Activated T-cell treated with anti-CD3 and anti-CD28 coated beads, Interleukin-2, amount 50 U/mL, for 4 hours (primary cell): ENCODE data around the gene TEKT3. TPM values are rescaled to one million over a fixed set of nuclear protein-coding genes. Genes with fewer than 3 reads are reported as not detected.

Experiments used
- ATAC-seq, 2 donors: fragments of 200-7000 bp; cut with Tn5 transposase; one replicate each; pipeline ENCODE4 v1.10.0; 2021
- DNase-seq: peaks from one replicate; pipeline ENCODE4 v3.0.0-alpha.2; 2020
- H3K27me3 Mint-ChIP-seq: one replicate; pipeline ENCODE4 v1.8.0; 2021; ENCODE audit warnings: low read depth, mixed read lengths
- H3K36me3 Mint-ChIP-seq: one replicate; pipeline ENCODE4 v1.8.0; 2022; ENCODE audit warnings: mixed read lengths; ENCODE audit not compliant: insufficient read depth
- H3K4me1 Mint-ChIP-seq: one replicate; pipeline ENCODE4 v1.8.0; 2021; ENCODE audit warnings: low read depth, mixed read lengths
- H3K4me3 Mint-ChIP-seq: one replicate; pipeline ENCODE4 v1.8.0; 2021; ENCODE audit warnings: mild to moderate bottlenecking, moderate library complexity, mixed read lengths
- H3K9me3 Mint-ChIP-seq: one replicate; pipeline ENCODE4 v1.8.0; 2021; ENCODE audit warnings: mixed read lengths
- total RNA-seq, 3 donors: library from RNA; stranded (reverse); gene quantifications; one replicate each; pipeline ENCODE4 v1.2.1, GENCODE V29; 2021

The TEKT3 gene
- total RNA-seq, 3 donors from 2014 or later, result 0.23 TPM; not detected in 2

GRCh38 chr17:15273141-15273793, 68.1 kb downstream of the TEKT3 start:
- ATAC-seq, result no peak
- no peak for DNase-seq
- Mint-ChIP-seq H3K9me3 (no peaks in the 10 kb centered on the region), H3K27me3 (peaks cover 9% of the 10 kb centered on the region), H3K4me1 (peaks cover 2% of the 10 kb centered on the region), H3K4me3 (no peak overlapping the region), H3K36me3 (no peaks in the 10 kb centered on the region)

DNA sequence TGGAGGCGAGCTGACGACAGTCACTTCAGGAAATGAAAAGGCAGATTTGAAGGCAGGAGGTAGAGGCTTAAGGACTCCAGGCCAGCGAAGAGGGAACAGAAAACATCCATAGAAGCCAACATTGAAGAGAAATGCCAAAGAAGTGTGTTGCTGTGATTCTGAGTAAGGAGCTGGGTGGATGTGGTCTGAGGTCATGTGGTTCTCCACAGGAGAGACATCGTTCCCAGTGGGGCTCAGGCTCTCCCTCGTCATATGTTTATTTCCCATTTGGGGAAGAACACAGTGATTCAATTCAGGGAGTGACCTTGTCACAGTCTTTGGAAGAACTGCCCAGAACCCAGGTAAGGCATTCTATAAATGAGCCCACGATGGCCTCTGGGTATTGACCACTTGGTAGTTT, 69.7 kb downstream of the TEKT3 start:
- H3K36me3 Mint-ChIP-seq, result no peaks in the 10 kb centered on the region
- H3K4me1 Mint-ChIP-seq, result peaks cover 2% of the 10 kb centered on the region

GRCh38 chr17:15270628-15271381, 70.6 kb downstream of the TEKT3 start:
- no peak overlapping the region for H3K4me3 Mint-ChIP-seq
- DNase-seq, result no peak
- no peaks in the 10 kb centered on the region for H3K9me3 Mint-ChIP-seq
- no peaks in the 10 kb centered on the region for H3K36me3 Mint-ChIP-seq
- H3K4me1 Mint-ChIP-seq, result peaks cover 2% of the 10 kb centered on the region
- peaks cover 23% of the 10 kb centered on the region for H3K27me3 Mint-ChIP-seq
- ATAC-seq, result no peak

More for the DNA sequence above, 69.7 kb downstream of the TEKT3 start:
- DNase-seq, result no peak
- H3K9me3 Mint-ChIP-seq, result no peaks in the 10 kb centered on the region
- H3K4me3 Mint-ChIP-seq, result no peak overlapping the region
- no peak for ATAC-seq
- peaks cover 19% of the 10 kb centered on the region for H3K27me3 Mint-ChIP-seq

DNA sequence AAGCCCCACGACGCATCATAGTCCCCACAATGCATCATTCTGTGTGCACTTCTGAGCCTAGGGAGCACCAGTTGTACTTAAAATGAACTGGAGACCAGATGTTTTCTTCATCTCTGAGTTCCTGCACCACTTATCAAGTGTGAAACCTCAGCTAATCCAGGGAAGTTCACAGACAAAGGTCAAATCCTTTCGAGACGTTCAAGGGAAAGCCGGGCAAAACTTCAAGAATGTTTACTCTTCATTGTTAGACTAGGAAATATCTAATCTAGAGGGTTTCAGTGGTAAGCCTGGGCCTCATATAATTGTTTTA, 71.7 kb downstream of the TEKT3 start:
- peaks cover 2% of the 10 kb centered on the region for H3K4me1 Mint-ChIP-seq
- H3K4me3 Mint-ChIP-seq, result no peak overlapping the region
- H3K27me3 Mint-ChIP-seq, result peaks cover 32% of the 10 kb centered on the region
- H3K36me3 Mint-ChIP-seq, result no peaks in the 10 kb centered on the region
- ATAC-seq (no peak), DNase-seq (no peak)
- H3K9me3 Mint-ChIP-seq, result no peaks in the 10 kb centered on the region

GRCh38 chr17:15269087-15269779, 72.2 kb downstream of the TEKT3 start:
- peaks cover 2% of the 10 kb centered on the region for H3K4me1 Mint-ChIP-seq
- DNase-seq (no peak), ATAC-seq (no peak)
- H3K9me3 Mint-ChIP-seq, result no peaks in the 10 kb centered on the region
- no peaks in the 10 kb centered on the region for H3K36me3 Mint-ChIP-seq
- peaks cover 37% of the 10 kb centered on the region for H3K27me3 Mint-ChIP-seq
- no peak overlapping the region for H3K4me3 Mint-ChIP-seq

GRCh38 chr17:15268461-15268860, 72.9 kb downstream of the TEKT3 start:
- Mint-ChIP-seq H3K9me3 (no peaks in the 10 kb centered on the region), H3K36me3 (no peaks in the 10 kb centered on the region), H3K4me3 (no peak overlapping the region)

GRCh38 chr17:15267996-15268395, 73.4 kb downstream of the TEKT3 start:
- ATAC-seq (no peak), DNase-seq (no peak)
- peaks cover 48% of the 10 kb centered on the region for H3K27me3 Mint-ChIP-seq
- H3K4me1 Mint-ChIP-seq, result peaks cover 2% of the 10 kb centered on the region
- no peaks in the 10 kb centered on the region for H3K36me3 Mint-ChIP-seq
- no peaks in the 10 kb centered on the region for H3K9me3 Mint-ChIP-seq
- no peak overlapping the region for H3K4me3 Mint-ChIP-seq

More at GRCh38 chr17:15268461-15268860, 72.9 kb downstream of the TEKT3 start:
- ATAC-seq (no peak), DNase-seq (no peak)
- Mint-ChIP-seq H3K27me3 (peaks cover 44% of the 10 kb centered on the region), H3K4me1 (peaks cover 2% of the 10 kb centered on the region)

GRCh38 chr17:15266325-15267125, 74.9 kb downstream of the TEKT3 start:
- no peak overlapping the region for H3K4me3 Mint-ChIP-seq
- no peak for DNase-seq
- no peaks in the 10 kb centered on the region for H3K9me3 Mint-ChIP-seq
- no peaks in the 10 kb centered on the region for H3K36me3 Mint-ChIP-seq
- ATAC-seq, result no peak
- peaks cover 2% of the 10 kb centered on the region for H3K4me1 Mint-ChIP-seq
- peaks cover 54% of the 10 kb centered on the region for H3K27me3 Mint-ChIP-seq

- Mint-ChIP-seq H3K4me3 (no peak within 1 kb of the TSS), H3K36me3 (no peaks in the 10 kb centered on the region), H3K9me3 (no peaks in the 10 kb centered on the region), H3K4me1 (peaks cover 7% of the 10 kb centered on the region), H3K27me3 (peaks cover 67% of the 10 kb centered on the region)
- DNase-seq (no peak), ATAC-seq (no peak)
Measured at GRCh38 chr17:15265131-15265530, 76.3 kb downstream of the TEKT3 start, which contains the start of gene PMP22. TSS of gene PMP22 (minus strand) at chr17:15265326. CDS start at chr17:15260727, 4,599 bp downstream.

GRCh38 chr17:15264542-15264941, 76.9 kb downstream of the TEKT3 start:
- no peaks in the 10 kb centered on the region for H3K9me3 Mint-ChIP-seq
- no peak overlapping the region for H3K4me3 Mint-ChIP-seq
- peaks cover 71% of the 10 kb centered on the region for H3K27me3 Mint-ChIP-seq
- H3K4me1 Mint-ChIP-seq, result peaks cover 8% of the 10 kb centered on the region
- no peak for DNase-seq
- no peaks in the 10 kb centered on the region for H3K36me3 Mint-ChIP-seq
- ATAC-seq, result no peak

DNA sequence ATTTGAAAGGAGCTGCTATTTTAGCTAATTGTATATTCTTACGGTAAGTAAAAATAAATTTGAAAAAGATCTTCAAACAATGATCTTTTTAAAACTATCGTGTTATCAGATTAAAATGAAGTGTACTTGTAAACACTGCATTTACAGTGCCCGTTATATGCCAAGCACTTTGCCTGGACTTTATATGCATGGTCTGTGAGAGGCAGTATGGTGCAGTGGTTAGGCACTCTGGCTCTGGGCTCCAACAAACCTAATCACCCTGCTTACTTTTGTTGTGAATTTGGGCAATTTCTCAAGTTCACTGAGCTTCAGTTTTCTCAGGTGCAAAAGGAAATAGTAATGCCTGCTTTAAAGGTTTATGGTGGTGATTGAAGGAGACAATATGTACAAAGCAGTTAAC, 77.7 kb downstream of the TEKT3 start:
- H3K4me1 Mint-ChIP-seq, result peaks cover 8% of the 10 kb centered on the region
- no peaks in the 10 kb centered on the region for H3K36me3 Mint-ChIP-seq
- H3K27me3 Mint-ChIP-seq, result peaks cover 79% of the 10 kb centered on the region
- H3K4me3 Mint-ChIP-seq, result no peak overlapping the region
- no peaks in the 10 kb centered on the region for H3K9me3 Mint-ChIP-seq
- ATAC-seq, result no peak
- no peak for DNase-seq

DNA sequence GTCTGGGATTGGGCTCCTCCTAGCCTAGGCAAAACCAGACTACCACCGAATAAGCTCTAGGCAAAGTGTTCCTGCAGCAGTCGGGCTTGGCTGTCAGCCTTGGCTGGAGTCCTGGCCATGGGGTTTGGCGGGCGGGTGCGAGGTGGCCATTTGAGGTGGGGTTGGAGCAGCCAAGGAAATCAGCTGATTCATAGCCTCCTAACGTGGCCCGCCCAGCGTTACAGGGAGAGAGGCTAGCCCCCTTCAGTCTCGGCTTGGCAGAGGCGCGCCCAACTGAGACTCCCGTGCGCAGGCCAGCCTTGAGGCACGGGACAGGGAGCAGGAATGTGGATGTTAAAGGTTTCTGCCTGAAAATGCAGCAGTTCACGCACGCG, 78.2 kb downstream of the TEKT3 start:
- ATAC-seq (no peak), DNase-seq (no peak)
- Mint-ChIP-seq H3K4me1 (peaks cover 8% of the 10 kb centered on the region), H3K27me3 (peaks cover 83% of the 10 kb centered on the region), H3K36me3 (no peaks in the 10 kb centered on the region), H3K4me3 (no peak overlapping the region), H3K9me3 (no peaks in the 10 kb centered on the region)

- DNase-seq (no peak), ATAC-seq (peak in 1 of 2 donors; percentile 22)
- H3K36me3 Mint-ChIP-seq, result no peaks in the 10 kb centered on the region
- H3K9me3 Mint-ChIP-seq, result no peaks in the 10 kb centered on the region
- peaks cover 80% of the 10 kb centered on the region for H3K27me3 Mint-ChIP-seq
- peaks cover 10% of the 10 kb centered on the region for H3K4me1 Mint-ChIP-seq
- H3K4me3 Mint-ChIP-seq, result no peak overlapping the region
Measured at GRCh38 chr17:15262291-15263205, 78.8 kb downstream of the TEKT3 start.
